GM12865 (cell line): Measurements from ENCODE around the gene SRSF10.
A peak's percentile ranks its signal among the peaks of the same experiment; 100 is the strongest.

Experiments
- DNase-seq: peaks from one replicate; pipeline ENCODE4 v3.0.0; 2010; ENCODE audit warnings: low read depth
- H3K4me3 ChIP-seq: 2 replicates; pipeline ENCODE4 v1.5.1; 2011; ENCODE audit warnings: mild to moderate bottlenecking, low read depth, low read length, control low read depth
- CTCF ChIP-seq: IDR thresholded peaks from 2 replicates; pipeline ENCODE4 v1.5.1; 2011; ENCODE audit warnings: low read length, control low read depth, low read depth, inconsistent platforms; ENCODE audit not compliant: insufficient read depth; ENCODE audit errors: missing control alignments

Gene SRSF10

DNA sequence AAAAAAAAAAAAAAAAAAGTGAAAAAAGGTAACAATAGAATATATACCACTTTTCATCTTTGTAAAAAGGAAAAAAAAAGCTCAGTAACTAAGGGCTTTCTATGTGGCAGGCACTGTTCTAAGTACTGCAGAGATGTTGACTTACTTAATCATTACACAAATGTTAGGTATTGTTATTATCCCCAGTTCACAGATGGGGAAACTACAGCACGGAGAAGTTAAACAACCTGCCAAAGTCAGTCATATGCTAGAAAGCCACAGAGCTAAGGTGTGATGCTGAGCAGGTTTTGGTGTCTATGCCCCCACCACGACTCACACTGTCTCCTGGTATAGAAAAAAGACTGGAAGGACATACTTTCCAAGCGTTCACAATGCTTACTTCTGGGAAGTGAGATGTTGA is 27.1 kb downstream of the SRSF10 start:
- no peak for TF ChIP-seq CTCF
- no peak for DNase-seq
- no peak overlapping the region for H3K4me3 ChIP-seq

- H3K4me3 ChIP-seq = no peak overlapping the region
- no peak for DNase-seq
- TF ChIP-seq CTCF = no peak
Observed at GRCh38 chr1:23947366-23947765, 32.8 kb downstream of the SRSF10 start.

- TF ChIP-seq CTCF = no peak
- DNase-seq = no peak
- no peak overlapping the region for H3K4me3 ChIP-seq
Observed at GRCh38 chr1:23936481-23937176, 43.5 kb downstream of the SRSF10 start.

- TF ChIP-seq CTCF = no peak
- no peak overlapping the region for H3K4me3 ChIP-seq
- no peak for DNase-seq
Observed at GRCh38 chr1:23931491-23931880, 48.6 kb downstream of the SRSF10 start.

GRCh38 chr1:23930861-23931490 is 49.2 kb downstream of the SRSF10 start:
- peak; percentile 33 for DNase-seq
- TF ChIP-seq CTCF = no peak
- no peak overlapping the region for H3K4me3 ChIP-seq

DNA sequence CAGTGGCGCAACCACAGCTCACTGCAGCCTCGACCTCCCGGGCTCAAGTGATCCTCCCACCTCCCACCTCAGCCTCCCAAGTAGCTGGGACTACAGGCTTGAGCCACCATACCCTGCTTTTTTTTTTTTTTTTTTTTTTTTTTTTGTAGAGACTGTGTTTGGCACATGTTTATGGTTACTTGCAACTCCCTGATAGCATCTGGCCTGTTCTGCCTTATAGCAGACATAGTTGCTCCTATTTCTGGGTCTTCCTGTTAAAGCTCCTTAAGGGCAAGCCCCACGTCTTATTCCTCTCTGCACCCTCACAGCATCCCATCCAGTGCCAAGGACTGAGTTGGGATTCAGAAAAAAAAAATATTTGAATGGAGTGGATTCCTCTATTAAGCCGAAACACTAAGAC is 49.9 kb downstream of the SRSF10 start:
- no peak for TF ChIP-seq CTCF
- DNase-seq = no peak
- no peak overlapping the region for H3K4me3 ChIP-seq

DNA sequence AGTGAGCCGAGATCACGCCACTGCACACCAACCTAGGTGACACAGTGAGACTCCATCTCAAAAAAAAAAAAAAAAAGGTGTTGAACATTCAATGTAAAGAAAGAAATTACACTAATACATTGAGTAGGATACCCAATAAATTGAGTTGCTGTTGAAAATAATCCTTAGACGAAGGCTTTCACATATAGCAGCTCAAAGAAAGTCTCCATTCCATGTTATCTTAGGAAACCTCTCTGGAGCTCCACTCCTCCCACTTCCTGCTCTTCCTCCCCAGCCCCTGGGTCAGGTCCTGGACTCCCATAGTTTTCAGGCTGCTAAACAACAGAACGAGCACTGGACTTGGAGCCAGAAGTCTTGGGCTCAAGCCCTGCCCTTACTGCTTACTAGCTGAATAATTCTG is 51.3 kb downstream of the SRSF10 start:
- H3K4me3 ChIP-seq = no peak overlapping the region
- no peak for DNase-seq
- no peak for TF ChIP-seq CTCF
